Peyer's patch (tissue), 4 donors: ENCODE data around the gene SUN2.

Source experiments
- POLR2A ChIP-seq, 2 donors: fragments of 450-650 bp; IDR thresholded peaks; one replicate each; pipeline ENCODE4 v1.5.1; 2017; ENCODE audit warnings: antibody characterized with exemption in 2 of 2, mild to moderate bottlenecking in 2 of 2, moderate library complexity in 2 of 2
- TF ChIP-seq, protein P1 (sequence below), 6 experiments: fragments of 450-650 bp in 4 of 6; fragments of 200-600 bp in 2 of 6; sonication (generic) in 1 of 6; IDR thresholded peaks; one replicate each; pipeline ENCODE4 v1.5.1; 2017 to 2019; ENCODE audit warnings: antibody characterized with exemption in 6 of 6, mild to moderate bottlenecking in 3 of 6, moderate library complexity in 1 of 6

DNA sequence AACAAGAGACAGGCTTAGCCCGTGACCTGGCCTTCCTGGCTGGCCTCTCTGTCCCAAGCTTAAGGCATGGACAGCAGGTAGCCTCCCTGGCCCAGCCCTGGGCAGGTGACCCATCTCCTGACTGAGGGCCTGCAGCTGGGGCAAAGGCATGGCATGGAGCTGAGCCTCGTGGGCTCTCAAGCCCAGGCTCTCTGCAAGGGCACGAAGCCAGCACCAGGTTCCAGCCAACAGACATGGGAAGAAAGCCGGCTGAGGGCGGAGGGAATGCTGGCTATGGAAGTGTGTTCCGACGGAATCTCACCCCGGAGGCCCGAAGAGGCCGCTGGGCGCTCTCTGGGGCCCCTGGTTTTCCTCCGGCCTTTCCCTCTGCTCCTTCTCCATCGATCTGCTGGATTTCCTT lies 25.2 kb upstream of the SUN2 start:
- TF ChIP-seq, protein P1, sequence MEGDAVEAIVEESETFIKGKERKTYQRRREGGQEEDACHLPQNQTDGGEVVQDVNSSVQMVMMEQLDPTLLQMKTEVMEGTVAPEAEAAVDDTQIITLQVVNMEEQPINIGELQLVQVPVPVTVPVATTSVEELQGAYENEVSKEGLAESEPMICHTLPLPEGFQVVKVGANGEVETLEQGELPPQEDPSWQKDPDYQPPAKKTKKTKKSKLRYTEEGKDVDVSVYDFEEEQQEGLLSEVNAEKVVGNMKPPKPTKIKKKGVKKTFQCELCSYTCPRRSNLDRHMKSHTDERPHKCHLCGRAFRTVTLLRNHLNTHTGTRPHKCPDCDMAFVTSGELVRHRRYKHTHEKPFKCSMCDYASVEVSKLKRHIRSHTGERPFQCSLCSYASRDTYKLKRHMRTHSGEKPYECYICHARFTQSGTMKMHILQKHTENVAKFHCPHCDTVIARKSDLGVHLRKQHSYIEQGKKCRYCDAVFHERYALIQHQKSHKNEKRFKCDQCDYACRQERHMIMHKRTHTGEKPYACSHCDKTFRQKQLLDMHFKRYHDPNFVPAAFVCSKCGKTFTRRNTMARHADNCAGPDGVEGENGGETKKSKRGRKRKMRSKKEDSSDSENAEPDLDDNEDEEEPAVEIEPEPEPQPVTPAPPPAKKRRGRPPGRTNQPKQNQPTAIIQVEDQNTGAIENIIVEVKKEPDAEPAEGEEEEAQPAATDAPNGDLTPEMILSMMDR (IDR thresholded peaks at IDR 0.05) = no peak
- no peak for TF ChIP-seq POLR2A (IDR thresholded peaks at IDR 0.05)
